GM19395 (cell line): Measurements from ENCODE around the gene TEX54.
"Not testable (repeated sequence)": the region's sequence is repeated elsewhere in the genome, so short reads cannot be mapped to it uniquely, and the experiment has no call there.

Experiments
- ATAC-seq: cut with Tn5 transposase; IDR thresholded peaks from one replicate; pipeline ENCODE4 v1.9.1; 2021; ENCODE audit warnings: mild to moderate bottlenecking, moderate library complexity; ENCODE audit not compliant: unreplicated experiment

Gene TEX54

DNA sequence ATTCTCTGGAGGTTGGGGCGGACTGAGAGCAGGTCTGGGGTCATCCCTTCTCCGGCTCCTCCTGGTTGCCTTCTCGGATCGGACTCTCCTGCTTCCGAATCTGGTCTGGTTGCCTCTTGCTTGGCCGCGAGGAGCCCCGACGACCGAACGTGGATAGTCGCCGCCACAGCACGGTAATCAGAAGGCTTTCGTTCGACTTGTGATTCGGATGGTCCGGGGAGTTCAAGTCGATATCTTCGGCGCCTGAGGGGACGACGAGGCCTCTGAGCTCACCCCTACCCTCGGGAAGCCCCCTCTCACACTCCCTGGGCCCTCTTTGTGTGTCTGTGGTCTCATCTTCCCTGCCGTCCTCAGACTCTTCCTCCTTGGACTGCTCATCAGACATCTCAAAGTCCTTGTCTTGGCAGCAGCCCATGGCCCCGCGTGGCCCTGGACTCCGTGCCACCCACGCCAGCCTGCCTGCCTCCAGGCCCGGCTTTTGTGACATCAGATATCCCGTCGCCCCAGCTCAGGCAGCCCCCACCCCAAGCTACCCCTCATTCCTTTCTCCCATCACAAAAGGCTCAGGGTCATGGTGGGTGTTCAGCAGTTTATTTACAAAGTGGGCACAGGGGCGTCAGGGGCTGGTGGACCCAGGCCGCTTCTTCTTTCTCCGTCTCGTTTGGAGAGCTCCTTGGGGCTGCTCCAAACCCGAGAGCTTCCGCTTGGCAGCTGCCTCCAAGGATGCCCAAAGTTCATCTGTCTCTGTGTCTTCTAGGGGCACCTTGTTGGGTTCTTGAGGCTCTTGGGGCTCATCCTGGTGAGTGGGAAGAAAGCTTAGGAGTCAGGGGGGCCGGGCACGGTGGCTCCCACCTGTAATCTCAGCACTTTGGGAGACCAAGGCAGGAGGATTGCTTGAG, at the start of gene TEX54:
Gene TEX54, minus strand, starts transcription at position 506 of the 899 bp plus-strand sequence.
- ATAC-seq = peak; percentile 21

DNA sequence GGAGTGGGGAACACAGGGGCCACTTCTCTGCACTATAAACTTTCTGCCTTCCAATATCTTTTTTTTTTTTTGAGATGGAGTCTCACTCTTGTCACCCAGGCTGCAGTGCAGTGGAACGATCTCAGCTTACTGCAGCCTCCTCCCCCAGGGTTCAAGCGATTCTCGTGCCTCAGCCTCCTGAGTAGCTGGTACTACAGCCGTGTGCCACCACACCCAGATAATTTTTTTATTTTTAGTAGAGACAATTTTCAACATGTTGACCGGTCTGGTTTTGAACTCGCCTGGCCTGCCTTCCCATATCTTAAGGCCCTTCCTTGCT, 49.7 kb upstream of the TEX54 start:
- ATAC-seq = no peak

DNA sequence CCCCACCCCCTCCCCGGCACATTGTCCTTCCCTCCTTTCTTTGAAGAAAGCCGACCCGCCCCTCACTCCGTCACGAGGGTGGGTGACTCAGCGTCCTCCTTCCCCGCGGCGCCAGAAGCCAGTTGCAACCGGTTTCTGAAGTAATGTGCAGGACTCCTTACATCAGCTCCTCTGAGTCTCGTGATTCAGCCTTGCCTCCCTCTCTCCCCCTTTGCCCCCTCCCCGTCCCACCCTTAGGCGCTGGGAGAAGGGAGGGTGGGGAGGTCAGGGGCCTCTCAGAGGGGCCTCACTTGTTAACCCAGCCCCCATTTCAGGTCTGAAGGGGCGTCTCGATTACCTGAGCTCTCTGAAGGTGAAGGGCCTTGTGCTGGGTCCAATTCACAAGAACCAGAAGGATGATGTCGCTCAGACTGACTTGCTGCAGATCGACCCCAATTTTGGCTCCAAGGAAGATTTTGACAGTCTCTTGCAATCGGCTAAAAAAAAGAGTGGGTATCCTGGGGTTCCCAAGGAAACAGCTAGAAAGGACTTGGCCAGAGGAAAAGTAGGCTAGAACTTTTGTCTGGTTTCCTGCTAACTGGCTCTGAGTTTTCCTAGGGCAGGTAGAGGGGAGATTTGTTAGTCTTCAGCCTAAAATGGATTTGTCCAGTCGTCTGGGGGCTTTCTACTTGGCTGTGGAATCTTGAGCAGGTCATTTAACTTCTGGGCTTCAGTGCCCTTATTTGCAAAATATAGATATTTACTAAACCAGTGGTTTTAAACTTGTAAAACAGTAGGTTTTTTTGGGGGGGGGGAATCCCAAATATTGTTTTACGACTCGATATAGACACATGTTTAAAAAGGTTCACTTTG, 49.2 kb upstream of the TEX54 start:
- peak; percentile 43 for ATAC-seq

DNA sequence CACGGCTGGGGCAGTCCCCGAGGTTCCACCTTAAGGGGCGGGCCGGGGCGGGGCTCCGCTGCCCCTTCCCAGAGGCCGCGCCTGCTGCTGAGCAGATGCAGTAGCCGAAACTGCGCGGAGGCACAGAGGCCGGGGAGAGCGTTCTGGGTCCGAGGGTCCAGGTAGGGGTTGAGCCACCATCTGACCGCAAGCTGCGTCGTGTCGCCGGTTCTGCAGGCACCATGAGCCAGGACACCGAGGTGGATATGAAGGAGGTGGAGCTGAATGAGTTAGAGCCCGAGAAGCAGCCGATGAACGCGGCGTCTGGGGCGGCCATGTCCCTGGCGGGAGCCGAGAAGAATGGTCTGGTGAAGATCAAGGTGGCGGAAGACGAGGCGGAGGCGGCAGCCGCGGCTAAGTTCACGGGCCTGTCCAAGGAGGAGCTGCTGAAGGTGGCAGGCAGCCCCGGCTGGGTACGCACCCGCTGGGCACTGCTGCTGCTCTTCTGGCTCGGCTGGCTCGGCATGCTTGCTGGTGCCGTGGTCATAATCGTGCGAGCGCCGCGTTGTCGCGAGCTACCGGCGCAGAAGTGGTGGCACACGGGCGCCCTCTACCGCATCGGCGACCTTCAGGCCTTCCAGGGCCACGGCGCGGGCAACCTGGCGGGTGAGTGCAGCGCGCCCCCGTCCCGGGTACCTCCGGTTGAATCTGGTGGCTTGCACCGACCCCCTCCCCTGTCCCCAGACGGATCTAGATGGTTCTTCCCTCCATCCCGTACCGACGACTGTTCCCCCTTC, 48.4 kb upstream of the TEX54 start, which contains the start of gene SLC3A2:
Gene SLC3A2, plus strand, starts transcription at position 94 of the 776 bp plus-strand sequence. Its CDS starts 128 bp downstream, at position 222.
- peak; percentile 76 for ATAC-seq

DNA sequence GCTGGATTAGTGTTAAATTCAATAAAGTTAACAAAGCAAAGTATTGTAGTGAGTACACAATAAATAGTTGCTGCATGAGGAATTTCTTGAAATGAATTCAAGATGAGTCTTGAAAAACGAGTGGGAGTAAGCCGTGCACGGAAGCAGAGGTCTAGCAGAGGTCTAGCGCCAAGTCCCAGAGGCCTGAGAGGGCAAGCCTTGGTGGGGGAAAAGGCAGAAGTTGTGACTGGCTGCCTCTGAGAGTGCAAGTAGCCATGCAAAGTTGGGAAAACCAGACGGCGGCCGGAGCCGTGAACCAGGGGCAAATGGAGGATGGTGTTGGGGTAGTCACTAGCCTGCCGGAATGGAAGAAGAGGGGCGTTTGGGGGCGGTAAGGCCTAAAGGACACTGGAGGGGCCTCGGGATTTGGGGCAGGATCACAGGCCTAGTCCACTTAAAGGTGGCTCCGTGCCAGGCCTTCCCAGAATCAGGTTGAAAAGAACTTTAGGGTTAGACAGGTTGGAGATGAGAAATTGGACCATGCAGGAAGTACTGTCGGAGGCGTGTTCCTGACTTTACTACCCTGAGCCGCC, 47.7 kb upstream of the TEX54 start:
- ATAC-seq = peak; percentile 33

DNA sequence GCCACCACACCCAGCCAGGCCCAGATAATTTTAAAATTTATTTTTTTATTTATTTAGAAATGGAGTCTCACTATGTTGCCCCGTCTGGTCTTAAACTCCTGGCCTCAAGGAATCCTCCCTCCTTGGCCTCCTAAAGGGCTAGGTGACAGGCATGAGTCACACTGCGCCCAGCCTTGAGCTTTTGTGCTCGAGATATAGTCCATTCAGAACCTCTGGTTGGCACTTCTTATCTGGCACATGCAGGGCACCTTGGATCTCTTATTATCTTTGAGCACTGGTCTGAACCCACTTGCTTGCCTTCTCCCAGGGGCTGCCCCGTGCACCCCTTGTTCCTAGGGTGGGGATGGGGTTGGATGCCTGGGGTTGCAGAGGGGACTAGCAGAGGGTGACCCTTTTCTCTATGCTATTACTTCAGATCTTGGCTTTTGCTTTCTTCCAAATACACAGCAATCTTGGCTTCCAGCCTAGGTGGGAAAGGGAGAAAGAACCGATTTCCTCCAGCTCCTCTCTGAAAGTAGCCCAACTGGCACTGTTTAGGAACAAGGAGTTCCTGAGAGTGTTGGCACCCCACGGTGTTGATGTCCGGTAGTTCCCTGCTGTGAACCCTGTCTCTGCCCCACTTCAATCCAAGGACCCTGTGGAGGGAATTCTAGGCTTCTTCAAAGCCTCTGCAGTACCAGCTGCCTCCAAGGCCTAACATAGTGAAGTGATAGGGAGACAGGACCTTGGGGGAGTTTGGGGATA, 46.8 kb upstream of the TEX54 start:
- no peak for ATAC-seq

DNA sequence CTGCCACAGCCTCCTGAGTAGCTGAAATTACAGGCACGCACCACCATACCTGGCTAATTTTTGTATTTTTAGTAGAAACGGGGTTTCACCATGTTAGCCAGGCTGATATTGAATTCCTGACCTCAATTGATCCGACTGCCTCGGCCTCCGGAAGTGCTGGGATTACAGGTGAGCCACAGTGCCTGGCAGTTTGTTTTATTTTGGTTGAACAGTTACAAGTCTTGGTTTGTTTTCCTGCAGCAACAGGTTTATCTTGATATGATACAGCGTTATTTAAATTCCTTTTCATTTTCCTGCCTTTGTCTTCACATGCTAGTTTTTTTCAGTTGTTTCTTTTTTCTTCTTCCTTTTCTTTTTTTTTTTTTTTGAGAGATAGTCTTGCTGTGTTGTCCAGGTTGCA, 44.1 kb upstream of the TEX54 start:
- no peak for ATAC-seq

DNA sequence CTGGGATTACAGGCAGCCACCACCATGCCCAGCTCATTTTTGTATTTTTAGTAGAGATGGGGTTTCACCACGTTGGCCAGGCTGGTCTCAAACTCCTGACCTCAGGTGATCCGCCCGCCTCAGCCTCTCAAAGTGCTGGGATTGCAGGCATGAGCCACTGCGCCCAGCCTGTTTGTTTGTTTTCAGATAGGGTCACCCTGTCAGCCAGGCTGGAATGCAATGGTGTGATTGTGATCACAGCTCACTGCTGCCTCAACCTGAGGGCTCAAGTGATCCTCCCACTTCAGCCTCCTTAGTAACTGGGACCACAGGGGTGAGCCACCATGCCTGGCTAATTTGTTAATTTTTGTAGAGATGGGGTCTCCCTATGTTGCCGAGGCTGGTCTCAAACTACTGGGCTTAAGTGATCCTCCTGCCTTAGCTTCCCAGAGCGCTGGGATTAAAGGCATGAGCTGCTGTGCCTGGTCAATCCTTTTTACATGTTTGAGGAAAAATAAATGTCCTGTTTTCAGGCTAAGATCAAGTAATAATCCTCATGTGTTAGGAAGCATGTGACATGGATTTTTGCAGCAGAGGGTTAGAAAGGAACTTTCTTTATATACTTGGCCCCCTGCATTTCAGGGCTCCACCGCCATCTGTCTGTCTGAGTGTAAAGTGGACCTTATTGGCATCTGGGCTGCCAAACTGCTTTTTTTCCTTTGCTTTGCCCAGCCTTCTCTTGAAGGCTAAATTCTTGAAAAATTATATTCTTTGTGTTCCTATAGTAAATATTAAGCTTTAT, 43.2 kb upstream of the TEX54 start:
- ATAC-seq = no peak

DNA sequence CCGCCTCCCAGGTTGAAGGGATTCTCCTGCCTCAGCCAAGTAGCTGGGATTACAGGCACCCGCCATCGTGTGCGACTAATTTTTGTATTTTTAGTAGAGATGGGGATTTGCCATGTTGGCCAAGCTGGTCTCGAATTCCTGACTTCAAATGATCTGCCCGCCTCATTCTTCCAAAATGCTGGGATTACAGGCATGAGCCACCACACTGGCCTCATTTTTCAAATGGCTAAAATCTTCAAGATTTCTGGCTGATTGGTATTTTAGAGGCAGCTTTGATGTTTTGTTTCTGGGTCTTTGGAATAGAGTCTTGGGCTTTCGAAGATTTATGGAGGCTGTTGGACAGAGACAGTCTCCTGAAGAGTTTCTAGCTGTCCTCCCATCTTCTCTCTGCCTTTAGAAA, 42.2 kb upstream of the TEX54 start:
- no peak for ATAC-seq

DNA sequence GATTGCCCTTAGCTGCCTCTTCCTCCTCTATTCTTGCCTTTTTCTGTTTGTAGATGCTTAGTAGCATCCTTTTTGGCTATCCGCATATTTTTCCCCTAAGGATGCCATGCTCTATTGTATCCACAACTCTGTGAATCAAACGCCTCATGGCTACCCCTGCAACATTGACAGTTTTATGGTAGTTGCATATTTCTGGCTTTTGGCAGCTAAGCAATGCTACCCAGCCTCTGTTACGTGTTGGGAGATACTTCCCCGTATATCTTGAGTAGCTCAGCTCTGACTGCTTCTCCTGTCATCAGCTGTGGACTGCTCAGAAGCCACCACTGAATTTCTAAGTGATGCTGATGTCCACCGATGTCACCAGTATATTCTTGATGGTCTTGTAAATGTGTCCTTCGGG, 33.0 kb upstream of the TEX54 start:
- ATAC-seq = no peak

DNA sequence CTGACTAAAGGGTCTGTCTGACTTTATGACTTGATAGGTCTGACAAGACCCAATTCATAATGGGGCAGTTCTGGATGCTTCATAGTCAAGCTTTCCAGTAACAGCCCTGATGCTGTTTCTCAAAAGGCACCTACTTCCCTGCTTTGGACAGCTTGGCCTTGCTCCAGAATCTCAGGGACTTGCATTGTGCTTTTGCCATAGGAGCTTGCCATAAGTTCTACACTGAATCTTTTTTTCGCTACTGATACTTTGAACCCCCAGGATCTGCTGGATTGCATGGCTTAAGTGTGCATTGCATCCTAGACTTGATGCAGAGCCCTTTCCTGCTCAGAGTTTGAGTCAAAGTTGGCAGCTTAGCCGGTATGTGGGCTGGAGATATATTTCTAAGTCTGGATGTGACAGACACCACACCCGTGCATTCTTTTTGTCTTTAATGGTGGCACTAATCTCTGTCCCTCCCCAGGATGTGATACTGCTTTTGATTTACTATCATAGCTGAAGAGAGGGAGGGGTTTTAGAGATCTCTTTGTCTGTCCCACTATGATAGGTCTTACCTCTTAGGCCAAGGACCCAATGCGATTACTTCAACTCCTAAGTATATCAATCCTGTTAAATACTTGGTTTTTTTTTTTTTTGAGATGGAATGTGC, 31.2 kb upstream of the TEX54 start:
- no peak for ATAC-seq

DNA sequence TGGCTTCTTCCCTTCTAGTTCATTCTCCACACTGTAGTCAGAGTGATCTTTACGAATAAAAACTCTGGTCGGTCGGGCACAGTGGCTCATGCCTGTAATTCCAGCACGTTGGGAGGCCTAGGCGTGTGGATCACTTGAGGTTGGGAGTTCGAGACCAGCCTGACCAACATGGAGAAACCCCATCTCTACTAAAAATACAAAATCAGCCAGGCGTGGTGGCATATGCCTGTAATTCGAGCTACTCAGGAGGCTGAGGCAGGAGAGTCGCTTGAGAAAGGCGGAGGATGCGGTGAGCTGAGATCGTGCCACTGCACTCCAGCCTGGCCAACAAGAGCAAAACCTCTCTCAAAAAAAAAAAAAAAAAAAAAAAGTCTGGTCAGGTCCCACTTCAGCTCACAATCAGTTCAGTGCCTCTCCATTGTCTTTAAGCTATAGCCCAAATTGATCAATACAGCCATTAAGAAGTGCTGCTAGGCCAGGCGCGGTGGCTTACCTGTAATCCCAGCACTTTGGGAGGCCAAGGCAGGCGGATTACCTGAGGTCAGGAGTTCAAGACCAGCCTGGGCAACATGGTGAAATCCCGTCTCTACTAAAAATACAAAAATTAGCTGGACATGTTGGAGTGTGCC, 29.0 kb upstream of the TEX54 start:
- not testable (repeated sequence) for ATAC-seq

DNA sequence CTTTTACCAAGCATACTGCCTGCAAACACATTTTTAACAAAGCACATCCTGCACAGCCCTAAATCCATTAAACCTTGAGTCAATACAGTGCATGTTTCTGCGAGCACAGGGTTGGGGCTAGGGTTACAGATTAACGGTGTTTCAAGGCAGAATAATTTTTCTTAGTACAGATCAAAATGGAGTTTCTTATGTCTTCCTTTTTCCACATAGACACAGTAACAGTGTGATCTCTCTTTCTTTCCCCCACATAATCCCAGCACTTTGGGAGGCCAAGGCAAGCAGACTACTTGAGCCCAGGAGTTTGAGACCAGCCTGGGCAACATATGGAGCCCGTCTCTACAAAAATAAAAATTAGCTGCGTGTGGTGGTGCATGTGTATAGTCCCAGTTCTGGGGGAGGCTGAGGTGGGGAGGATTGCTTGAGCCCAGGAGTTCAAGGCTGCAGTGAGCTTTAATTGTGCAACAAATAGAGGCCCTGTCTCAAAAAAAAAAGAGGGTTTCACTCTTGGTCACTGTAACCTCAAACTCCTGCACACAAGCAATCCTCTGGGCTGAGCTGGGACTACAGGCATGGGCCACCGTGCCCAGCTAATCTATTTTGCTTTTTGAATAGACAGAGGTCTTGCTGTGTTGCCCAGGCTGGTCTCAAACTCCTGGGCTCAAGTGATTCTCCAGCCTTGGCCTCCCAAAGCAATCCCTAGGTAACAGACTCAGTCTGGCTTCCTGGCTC, 28.4 kb upstream of the TEX54 start:
- no peak for ATAC-seq

DNA sequence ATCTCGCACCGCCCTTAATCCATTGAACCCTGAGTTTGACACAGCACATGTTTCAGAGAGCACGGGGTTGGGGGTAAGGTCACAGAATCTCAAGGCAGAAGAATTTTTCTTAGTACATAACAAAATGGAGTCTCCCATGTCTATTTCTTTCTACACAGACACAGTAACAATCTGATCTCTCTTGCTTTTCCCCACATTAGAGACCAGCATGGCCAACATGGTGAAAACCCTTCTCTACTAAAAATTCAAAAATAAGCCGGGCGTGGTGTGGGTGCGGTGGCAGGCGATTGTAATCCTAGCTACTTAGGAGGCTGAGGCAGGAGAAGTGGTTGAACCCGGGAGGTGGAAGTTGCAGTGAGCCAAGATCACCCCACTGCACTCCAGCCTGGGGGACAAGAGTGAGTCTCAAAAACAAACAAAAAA, 26.7 kb upstream of the TEX54 start:
- not testable (repeated sequence) for ATAC-seq

DNA sequence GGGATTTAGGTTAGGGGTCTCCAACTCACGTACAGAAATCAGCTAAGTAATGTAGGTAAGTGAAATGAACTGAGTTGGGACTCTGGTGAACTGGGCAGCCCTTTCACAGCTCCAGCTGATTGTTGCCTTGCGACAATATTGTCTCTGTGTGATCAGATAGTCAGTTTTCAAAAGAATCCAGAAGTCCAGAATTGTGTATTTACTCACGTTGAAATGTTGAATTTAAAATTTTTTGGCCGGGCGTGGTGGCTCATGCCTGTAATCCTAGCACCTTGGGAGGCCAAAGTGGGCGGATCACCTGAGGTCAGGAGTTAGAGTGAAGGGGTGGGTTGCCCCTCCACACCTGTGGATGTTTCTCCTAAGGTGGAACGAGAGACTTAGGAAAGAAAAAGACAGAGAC, 25.6 kb upstream of the TEX54 start:
- no peak for ATAC-seq

DNA sequence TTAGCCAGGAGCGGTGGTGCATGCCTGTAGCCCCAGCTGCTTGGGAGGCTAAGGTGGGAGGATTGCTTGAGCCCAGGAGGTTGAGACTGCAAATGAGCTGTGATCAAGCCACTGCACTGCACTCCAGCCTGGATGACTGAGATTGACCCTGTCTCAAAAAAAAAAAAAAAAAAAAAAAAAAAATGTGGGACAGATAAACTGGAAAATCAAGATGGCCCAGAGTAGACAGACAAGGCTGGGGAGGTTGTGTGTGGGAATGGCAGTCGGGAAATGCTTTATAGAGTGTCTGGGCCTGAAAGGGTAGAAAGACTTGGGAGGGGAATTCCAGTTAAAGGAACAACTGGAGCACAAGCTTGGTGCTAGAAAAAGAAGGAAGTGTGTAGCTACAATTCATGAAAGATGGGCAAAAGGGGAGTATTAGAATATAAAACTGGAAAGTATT, 24.9 kb upstream of the TEX54 start:
- no peak for ATAC-seq

DNA sequence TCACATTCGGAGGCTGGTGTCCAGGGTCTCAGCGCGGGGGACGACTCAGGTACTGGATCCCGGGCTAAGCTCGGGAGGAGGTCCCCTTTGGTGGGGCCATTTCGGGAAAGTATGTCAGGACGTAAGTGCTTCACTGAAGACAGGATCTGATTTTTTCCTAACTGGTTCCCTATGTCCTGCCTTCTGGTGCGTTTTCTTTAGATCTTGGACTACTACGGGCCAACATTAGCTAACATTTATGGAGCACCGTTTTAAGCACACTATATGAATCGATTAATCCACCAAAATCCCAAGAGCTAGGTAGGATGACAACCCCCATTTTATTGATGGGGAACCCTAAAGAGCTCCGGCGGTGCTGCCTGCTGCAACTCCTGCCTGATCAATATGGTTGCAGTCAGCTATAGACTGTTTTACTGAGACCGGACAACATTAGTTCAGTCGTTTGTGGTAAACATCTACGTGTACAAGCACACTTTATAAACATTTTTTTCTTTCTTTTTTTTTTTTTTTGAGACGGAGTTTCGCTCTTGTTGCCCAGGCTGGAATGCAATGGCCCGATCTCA, 23.8 kb upstream of the TEX54 start:
- no peak for ATAC-seq
